Ovary (tissue), 3 donors: ENCODE data around the gene PITPNB.

Experiments
- EP300 ChIP-seq: sonication (generic); formaldehyde crosslinking; IDR thresholded peaks from one replicate; pipeline ENCODE4 v1.6.1; 2017; ENCODE audit warnings: antibody characterized with exemption
- POLR2A ChIP-seq: fragments of 450-650 bp; IDR thresholded peaks from one replicate; pipeline ENCODE4 v1.6.1; 2017; ENCODE audit warnings: antibody characterized with exemption, mild to moderate bottlenecking, moderate library complexity
- TF ChIP-seq, protein P1 (sequence below), 3 donors: fragments of 450-650 bp in 2 of 3; fragments of 200-600 bp in 1 of 3; IDR thresholded peaks; one replicate each; pipeline versions ENCODE4 v1.5.1 to v1.8.0; 2016 to 2022; ENCODE audit warnings: antibody characterized with exemption in 3 of 3, mild to moderate bottlenecking in 1 of 3
- donor health status: DM: no; HTN: no; CAD: no.

DNA sequence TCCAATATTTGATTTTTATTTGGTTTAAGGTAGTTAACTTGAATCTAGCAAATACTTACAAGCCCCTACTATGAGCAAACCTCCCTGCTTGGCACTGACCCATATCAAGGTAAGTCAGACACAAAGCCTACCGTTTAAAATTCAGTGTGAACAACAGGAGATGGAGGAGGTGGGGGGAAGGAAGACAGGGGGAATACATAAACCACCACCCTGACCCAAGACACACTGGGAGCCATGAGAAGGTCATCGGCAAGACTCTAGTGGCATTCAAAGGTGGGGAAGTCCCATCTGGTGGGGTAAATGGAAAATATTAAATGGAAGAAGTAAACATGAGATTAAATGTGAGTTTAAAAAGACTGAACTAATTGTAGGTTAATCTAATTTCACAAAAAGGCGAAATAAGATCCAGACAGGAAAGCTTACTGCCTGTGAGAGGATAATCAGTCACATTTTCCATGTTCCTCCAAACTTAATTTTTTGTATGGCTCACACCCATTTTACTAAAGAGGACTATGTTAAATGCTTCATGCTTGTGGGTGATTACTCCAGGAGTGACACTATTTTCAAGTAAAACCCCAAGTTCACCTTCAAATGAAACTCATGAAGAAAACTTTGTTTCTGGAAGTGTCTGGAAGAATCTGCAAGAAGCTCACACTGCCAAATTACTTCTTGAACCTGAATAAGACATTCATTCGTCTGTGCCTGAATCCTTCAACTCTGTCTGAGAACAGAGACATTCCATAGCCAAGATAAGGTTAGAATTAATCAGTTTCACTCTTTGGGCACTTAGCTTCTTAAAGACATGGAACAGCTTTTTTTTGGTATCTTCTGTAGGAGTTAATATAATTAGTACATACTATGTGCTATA, 51.7 kb downstream of the PITPNB start:
- TF ChIP-seq, protein P1, sequence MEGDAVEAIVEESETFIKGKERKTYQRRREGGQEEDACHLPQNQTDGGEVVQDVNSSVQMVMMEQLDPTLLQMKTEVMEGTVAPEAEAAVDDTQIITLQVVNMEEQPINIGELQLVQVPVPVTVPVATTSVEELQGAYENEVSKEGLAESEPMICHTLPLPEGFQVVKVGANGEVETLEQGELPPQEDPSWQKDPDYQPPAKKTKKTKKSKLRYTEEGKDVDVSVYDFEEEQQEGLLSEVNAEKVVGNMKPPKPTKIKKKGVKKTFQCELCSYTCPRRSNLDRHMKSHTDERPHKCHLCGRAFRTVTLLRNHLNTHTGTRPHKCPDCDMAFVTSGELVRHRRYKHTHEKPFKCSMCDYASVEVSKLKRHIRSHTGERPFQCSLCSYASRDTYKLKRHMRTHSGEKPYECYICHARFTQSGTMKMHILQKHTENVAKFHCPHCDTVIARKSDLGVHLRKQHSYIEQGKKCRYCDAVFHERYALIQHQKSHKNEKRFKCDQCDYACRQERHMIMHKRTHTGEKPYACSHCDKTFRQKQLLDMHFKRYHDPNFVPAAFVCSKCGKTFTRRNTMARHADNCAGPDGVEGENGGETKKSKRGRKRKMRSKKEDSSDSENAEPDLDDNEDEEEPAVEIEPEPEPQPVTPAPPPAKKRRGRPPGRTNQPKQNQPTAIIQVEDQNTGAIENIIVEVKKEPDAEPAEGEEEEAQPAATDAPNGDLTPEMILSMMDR (IDR thresholded peaks at IDR 0.05): no peak
- TF ChIP-seq POLR2A: no peak
- no peak for TF ChIP-seq EP300
